H1 (cell line): ENCODE results near the gene COMMD6.

Experiments
- ATF3 ChIP-seq: IDR thresholded peaks from 2 replicates; pipeline ENCODE4 v1.6.1; 2011; ENCODE audit warnings: low read depth, mild to moderate bottlenecking, low read length; ENCODE audit not compliant: insufficient read depth
- CHD7 ChIP-seq: fragments of 300-600 bp; sonication (generic); IDR thresholded peaks from 2 replicates; pipeline ENCODE4 v1.7.1; 2012; ENCODE audit warnings: low read length, moderate library complexity, mild to moderate bottlenecking, inconsistent platforms; ENCODE audit not compliant: insufficient replicate concordance
- CREB1 ChIP-seq: IDR thresholded peaks from 2 replicates; pipeline ENCODE4 v1.6.1; 2012; ENCODE audit warnings: inconsistent platforms
- EGR1 ChIP-seq: IDR thresholded peaks from 2 replicates; pipeline ENCODE4 v1.6.1; 2011; ENCODE audit warnings: low read depth, low read length, borderline replicate concordance
- EZH2 ChIP-seq: fragments of 200-600 bp; sonication (generic); IDR thresholded peaks from 2 replicates; pipeline ENCODE4 v1.7.1; 2012; ENCODE audit warnings: low read depth, mild to moderate bottlenecking, moderate library complexity, low read length, inconsistent platforms; ENCODE audit not compliant: severe bottlenecking
- FOSL1 ChIP-seq: IDR thresholded peaks from 2 replicates; pipeline ENCODE4 v1.6.1; 2011; ENCODE audit warnings: mild to moderate bottlenecking, low read depth, low read length, moderate library complexity; ENCODE audit not compliant: insufficient read depth
- HDAC6 ChIP-seq: IDR thresholded peaks from one replicate; pipeline ENCODE4 v1.7.1; 2012; ENCODE audit warnings: low read depth, mild to moderate bottlenecking, inconsistent platforms, low read length, moderate library complexity
- POLR2AphosphoS5 ChIP-seq: IDR thresholded peaks from 2 replicates; pipeline ENCODE4 v1.6.1; 2011; ENCODE audit warnings: low read depth, low read length
- SP2 ChIP-seq: IDR thresholded peaks from 2 replicates; pipeline ENCODE4 v1.6.1; 2012; ENCODE audit warnings: mild to moderate bottlenecking, low read length, inconsistent platforms
- TF ChIP-seq, protein P1 (sequence below), 3 experiments: IDR thresholded peaks; 1 replicate in 2 of 3; 2 replicates in 1 of 3; pipeline versions ENCODE4 v1.5.1 to v1.6.1; 2011; ENCODE audit warnings: low read length in 3 of 3, mild to moderate bottlenecking in 3 of 3, inconsistent platforms in 2 of 3, low read depth in 1 of 3, moderate library complexity in 1 of 3; ENCODE audit not compliant: insufficient read depth in 1 of 3; ENCODE audit errors: control extremely low read depth in 1 of 3

GRCh38 chr13:75579529-75579928, 41.9 kb upstream of the COMMD6 start:
- TF ChIP-seq FOSL1 (no peak), POLR2AphosphoS5 (no peak), HDAC6 (no peak), CREB1 (no peak), EZH2 (no peak), CHD7 (no peak), ATF3 (no peak), SP2 (no peak), EGR1 (no peak)
- TF ChIP-seq, protein P1, sequence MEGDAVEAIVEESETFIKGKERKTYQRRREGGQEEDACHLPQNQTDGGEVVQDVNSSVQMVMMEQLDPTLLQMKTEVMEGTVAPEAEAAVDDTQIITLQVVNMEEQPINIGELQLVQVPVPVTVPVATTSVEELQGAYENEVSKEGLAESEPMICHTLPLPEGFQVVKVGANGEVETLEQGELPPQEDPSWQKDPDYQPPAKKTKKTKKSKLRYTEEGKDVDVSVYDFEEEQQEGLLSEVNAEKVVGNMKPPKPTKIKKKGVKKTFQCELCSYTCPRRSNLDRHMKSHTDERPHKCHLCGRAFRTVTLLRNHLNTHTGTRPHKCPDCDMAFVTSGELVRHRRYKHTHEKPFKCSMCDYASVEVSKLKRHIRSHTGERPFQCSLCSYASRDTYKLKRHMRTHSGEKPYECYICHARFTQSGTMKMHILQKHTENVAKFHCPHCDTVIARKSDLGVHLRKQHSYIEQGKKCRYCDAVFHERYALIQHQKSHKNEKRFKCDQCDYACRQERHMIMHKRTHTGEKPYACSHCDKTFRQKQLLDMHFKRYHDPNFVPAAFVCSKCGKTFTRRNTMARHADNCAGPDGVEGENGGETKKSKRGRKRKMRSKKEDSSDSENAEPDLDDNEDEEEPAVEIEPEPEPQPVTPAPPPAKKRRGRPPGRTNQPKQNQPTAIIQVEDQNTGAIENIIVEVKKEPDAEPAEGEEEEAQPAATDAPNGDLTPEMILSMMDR (IDR thresholded peaks at IDR 0.05; ENCODE audit: control extremely low read depth in 1 of 3, insufficient read depth in 1 of 3, low read depth in 1 of 3, low read length in 3 of 3): no peak
